ENCODE measurements around the gene HNRNPL. TPM values are rescaled to one million over a fixed set of nuclear protein-coding genes. Genes with fewer than 3 reads are reported as not detected.
A peak's percentile ranks its signal among the peaks of the same experiment; 100 is the strongest.

HNRNPL gene
- total and polyA plus RNA-seq, 9 of the 15 experiments (the other 6 are each of a cell fraction or from before 2014, with no cell fraction given), result 39.5 to 610 (median 299) TPM

GRCh38 chr19:38851622-38852230 lies 1.9 kb upstream of the HNRNPL start (continued):
- TF ChIP-seq IRF9 (tag; IDR thresholded peaks at IDR 0.05) (no peak), NR2F6 (CRISPR knock-in tag; IDR thresholded peaks at IDR 0.05) (no peak), NR1H2 (CRISPR knock-in tag; IDR thresholded peaks at IDR 0.05) (no peak), E2F3 (CRISPR knock-in tag; IDR thresholded peaks at IDR 0.05) (peak; percentile 30; the same call in 1 of the 2 replicates), POLR2B (IDR thresholded peaks at IDR 0.05; ENCODE audit: low read depth, partially characterized antibody) (peak; percentile 71), ASH1L (IDR thresholded peaks at IDR 0.05; ENCODE audit: borderline replicate concordance, low read depth, partially characterized antibody) (no peak), ILK (tag; IDR thresholded peaks at IDR 0.05; ENCODE audit: borderline replicate concordance, low read depth) (no peak), ZNF280A (IDR thresholded peaks at IDR 0.05; ENCODE audit: low read depth, partially characterized antibody) (no peak), THRAP3 (IDR thresholded peaks at IDR 0.05; ENCODE audit: borderline replicate concordance) (no peak), HNRNPH1 (optimal IDR thresholded peaks at IDR 0.05; ENCODE audit: low read depth, low read length) (no peak), ZNF695 (CRISPR knock-in tag; IDR thresholded peaks at IDR 0.05) (no peak), HBP1 (CRISPR knock-in tag; IDR thresholded peaks at IDR 0.05) (0 out of 2 replicates have a peak, but pooled peaks have one; percentile 23), RBM34 (IDR thresholded peaks at IDR 0.05; ENCODE audit: borderline replicate concordance, insufficient read depth, low read length) (no peak), FOXK2 (conservative IDR thresholded peaks at IDR 0.05 in 1 of 2, IDR thresholded peaks at IDR 0.05 in 1 of 2; ENCODE audit: low read depth in 2 of 2) (peak; percentile 49 to 64; a peak in 1 of 4 replicates), TEAD2 (tag; IDR thresholded peaks at IDR 0.05) (peak; percentile 59; the same call in 1 of the 2 replicates), ZNF717 (CRISPR knock-in tag; IDR thresholded peaks at IDR 0.05) (no peak)
- TF ChIP-seq, protein P1, sequence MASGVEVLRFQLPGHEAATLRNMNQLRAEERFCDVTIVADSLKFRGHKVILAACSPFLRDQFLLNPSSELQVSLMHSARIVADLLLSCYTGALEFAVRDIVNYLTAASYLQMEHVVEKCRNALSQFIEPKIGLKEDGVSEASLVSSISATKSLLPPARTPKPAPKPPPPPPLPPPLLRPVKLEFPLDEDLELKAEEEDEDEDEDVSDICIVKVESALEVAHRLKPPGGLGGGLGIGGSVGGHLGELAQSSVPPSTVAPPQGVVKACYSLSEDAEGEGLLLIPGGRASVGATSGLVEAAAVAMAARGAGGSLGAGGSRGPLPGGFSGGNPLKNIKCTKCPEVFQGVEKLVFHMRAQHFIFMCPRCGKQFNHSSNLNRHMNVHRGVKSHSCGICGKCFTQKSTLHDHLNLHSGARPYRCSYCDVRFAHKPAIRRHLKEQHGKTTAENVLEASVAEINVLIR (CRISPR knock-in tag; IDR thresholded peaks at IDR 0.05), result peak; percentile 79
- TF ChIP-seq, protein P2, sequence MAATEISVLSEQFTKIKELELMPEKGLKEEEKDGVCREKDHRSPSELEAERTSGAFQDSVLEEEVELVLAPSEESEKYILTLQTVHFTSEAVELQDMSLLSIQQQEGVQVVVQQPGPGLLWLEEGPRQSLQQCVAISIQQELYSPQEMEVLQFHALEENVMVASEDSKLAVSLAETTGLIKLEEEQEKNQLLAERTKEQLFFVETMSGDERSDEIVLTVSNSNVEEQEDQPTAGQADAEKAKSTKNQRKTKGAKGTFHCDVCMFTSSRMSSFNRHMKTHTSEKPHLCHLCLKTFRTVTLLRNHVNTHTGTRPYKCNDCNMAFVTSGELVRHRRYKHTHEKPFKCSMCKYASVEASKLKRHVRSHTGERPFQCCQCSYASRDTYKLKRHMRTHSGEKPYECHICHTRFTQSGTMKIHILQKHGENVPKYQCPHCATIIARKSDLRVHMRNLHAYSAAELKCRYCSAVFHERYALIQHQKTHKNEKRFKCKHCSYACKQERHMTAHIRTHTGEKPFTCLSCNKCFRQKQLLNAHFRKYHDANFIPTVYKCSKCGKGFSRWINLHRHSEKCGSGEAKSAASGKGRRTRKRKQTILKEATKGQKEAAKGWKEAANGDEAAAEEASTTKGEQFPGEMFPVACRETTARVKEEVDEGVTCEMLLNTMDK (IDR thresholded peaks at IDR 0.05; ENCODE audit: borderline replicate concordance, insufficient read depth, low read depth, low read length, poor library complexity, severe bottlenecking), result no peak
